ENCODE results near the gene BCLAF3.

Gene BCLAF3

GRCh38 chrX:19964017-19964710 lies 26.7 kb downstream of the BCLAF3 start:
- DNase-seq: no peak

GRCh38 chrX:19960913-19961312 lies 29.9 kb downstream of the BCLAF3 start:
- no peak for DNase-seq

DNA sequence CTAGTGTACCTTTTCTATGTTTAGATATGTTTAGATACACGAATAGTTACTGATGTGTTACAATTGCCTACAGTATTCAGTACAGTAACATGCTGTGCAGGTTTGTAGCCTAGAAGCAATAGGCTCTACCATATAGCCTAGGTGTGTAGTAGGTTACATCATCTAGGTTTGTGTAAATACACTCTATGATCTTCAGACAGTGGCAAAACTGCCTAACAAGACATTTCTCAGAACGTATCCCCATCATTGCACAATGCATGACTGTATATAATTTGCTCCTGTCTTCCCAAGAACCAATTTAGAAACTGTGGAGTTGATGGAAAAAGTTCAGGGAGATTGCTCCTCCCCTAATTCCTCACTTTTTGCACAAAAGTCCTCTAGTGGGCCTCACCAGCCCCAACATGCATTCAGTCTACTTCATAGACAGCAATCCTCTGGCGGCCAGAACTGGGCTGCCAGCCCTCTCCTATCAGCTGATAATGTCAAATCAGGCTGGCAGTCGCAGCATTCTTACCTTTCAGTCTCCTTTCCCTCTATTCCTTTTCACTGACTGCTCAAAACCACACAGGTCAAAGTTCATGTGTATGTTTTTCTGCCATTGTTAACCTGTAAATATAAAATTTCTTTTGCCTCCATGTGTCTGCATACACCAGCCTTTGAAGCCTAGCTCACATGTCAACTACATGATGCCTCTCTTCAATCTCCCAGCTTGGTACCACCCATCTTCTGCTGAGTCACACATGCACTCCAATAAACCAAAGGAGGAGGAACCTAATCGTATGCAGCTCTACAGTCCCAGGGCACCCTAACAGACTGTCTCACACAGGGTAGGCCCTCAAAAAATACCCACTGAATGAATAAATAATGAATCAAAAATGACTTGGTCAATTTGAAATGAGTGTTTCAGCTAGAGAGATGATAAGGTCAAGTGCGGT lies 32.0 kb downstream of the BCLAF3 start:
- DNase-seq: no peak

DNA sequence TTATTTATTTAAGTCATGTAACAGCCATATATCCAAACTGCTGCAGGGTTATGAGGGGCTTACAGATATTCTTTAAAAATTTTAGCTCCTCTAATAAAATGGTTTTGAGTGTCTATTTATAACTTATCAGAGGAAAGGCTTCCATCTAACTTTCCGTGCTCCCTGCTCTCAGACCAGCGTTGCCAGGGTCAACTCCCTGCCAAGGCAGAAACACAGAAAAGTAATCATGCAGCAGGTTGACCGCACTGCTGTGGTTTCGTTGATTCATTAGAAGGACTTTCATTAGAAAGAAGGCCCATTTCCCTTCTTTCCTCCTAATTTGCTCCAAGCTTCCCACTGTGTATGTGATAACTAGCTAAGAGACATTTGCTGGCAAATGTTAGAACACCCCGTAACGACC lies 33.9 kb downstream of the BCLAF3 start:
- DNase-seq: no peak

DNA sequence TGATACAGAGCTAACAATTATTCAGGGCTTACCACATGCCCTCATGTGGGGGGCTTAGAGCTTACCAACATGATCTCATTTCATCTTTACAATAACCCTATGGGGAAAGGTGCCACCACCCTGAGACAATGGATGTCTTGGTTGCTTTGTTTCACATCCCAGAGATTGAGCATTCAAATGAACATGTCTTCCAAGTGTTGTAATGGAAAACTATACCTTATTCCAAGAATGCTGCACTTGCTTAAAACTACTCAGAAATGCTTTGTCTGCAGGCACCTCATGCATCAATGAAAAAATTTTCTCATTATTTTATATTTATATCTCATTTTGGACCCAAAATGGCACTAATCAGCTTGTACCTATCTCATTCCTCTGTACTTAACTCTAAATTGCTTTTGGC lies 34.6 kb downstream of the BCLAF3 start:
- no peak for DNase-seq

DNA sequence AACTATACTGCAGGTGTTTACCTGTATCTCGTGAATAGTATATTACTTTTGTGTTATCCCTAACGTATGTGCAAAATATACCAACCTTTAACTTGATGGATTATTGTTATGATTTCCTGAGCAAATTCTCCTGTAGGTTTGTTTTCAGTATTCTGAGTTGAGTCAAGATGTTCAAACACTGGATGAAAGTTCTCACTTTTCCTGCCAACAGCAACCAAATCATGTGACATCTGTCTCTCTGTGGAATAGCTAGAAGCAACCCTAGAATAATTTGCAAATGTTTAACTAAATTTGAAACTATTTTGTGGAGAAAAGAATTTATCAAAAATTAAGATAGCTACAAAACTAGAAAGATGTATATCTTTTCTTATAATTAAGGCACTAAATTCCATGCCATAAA lies 35.6 kb downstream of the BCLAF3 start:
- no peak for DNase-seq

DNA sequence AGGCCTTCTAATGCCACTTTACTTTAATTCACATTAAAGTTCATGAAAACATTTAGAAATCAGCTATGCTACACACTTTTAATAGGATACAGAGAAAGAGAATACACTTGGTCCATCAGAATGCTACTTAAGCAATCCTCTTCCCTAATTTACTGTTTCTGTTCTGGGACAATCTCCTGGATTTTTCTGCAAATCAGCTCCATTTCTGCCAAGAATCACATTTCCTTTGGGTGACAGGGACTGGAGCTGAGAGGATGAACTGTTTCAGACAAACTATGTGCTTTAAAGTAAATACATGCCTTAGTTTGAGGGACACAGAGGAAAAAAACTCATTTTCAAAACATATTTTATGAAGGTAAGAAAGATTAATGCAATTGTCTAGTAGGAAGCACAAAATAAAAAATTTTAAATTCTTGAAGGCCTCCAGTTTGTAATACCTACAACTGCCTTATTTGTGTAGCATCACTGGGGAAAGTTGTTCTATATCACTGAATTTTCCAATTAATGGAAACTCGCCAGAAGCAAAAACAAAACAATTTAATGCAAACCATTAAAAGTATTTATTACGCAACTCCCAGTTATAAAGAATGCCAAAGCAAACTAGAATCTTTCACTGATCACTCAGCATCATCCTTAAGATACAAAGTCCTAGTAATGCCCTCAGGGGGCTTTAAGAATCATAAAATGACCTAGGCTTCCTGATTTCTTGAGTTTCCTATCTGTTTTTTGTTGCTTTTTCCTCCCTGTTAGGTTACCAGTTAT lies 36.3 kb downstream of the BCLAF3 start:
- no peak for DNase-seq

DNA sequence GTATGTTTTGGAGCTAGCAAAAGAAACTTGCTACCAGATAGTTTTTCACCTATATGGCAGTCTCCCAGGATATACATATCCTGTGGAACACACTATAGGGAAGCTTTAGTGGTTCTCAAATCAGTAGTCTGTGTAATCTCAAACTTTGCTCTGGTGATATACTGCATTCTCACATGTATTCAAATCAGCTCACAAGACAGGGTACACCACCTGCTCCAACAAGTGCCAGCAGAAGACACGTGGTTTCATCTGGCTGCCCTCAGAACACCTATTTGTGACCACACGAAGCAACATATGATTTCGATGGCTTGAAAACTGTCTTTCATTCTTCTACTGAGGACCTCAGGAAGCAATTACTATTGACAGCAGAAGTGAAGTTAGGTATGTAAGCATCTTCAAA lies 37.7 kb downstream of the BCLAF3 start:
- no peak for DNase-seq

- DNase-seq: no peak
These were observed 41.5 kb downstream of the BCLAF3 start for GRCh38 chrX:19949340-19949739.

DNA sequence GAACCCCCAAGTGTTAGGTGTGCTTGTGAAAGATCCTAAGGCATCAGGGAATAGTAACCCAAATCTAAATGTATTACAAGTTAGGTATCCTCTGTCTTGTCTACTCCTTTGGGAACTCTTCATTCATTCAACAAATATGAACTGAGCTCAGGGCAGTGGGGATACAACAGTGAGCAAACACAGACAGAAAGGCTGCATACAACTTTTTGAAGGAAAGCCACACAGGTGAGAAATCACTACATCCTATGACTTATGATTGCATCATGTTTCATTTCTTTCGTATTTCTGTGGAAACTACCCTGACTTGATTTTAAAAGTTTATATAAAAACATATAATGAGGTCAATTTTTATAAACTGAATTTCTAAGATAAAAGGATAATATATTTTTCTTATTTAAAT lies 43.2 kb downstream of the BCLAF3 start:
- DNase-seq: no peak
